HG03135 (cell line): Measurements from ENCODE around the gene GSTM5.
"Not testable (repeated sequence)": the region's sequence is repeated elsewhere in the genome, so short reads cannot be mapped to it uniquely, and the experiment has no call there.

Experiments
- ATAC-seq: cut with Tn5 transposase; IDR thresholded peaks from one replicate; pipeline ENCODE4 v1.9.1; 2021; ENCODE audit warnings: mild to moderate bottlenecking, moderate library complexity; ENCODE audit not compliant: unreplicated experiment

GSTM5 gene

DNA sequence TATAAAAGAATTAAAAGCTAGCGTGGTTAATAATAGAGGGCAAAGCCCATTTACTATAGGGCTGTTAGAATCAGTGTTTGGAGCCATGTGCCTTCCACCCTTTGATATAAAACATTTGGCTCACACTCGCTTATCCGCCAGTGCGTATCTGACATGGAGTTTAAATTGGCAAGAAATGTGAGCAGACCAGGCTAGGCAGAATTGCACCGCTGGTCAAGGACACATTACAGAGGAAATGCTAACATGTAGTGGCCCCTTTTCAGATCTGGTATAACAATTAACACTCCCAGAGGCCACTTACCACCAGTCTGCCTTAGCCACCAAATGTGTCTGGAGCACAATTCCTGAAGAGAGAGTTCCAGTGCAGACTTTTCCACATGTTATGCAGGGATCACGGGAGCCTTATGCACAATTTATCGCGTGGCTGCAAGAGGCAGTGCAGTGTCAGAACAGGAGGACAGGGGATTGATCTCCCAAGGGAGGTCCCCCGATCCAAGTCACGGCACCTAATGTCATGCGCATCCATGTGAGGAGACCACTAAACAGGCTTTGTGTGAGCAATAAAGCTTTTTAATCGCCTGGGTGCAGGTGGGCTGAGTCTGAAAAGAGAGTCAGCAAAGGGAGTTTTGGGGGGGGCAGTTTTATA, 14.8 kb downstream of the GSTM5 start:
- no peak for ATAC-seq

DNA sequence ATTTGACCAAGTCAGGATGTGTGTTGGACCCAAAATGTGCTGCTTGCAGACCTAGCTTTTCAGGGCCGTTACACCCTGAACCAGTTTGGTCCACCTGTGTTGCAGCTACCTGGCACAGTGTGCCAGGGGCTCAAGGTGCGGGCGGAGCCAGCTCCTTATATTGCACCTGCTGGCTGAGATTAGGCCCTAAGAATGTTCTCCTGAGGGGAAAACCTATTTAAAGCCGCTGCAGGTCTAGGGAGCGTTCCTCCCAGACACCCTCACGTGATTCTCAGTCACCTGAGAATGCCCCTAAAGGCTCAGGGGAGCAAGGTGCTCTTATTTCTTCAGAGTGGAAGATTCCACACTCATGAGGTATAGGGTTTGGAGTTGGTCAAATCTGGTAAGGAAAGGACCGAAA, 16.8 kb downstream of the GSTM5 start:
- ATAC-seq, result no peak

DNA sequence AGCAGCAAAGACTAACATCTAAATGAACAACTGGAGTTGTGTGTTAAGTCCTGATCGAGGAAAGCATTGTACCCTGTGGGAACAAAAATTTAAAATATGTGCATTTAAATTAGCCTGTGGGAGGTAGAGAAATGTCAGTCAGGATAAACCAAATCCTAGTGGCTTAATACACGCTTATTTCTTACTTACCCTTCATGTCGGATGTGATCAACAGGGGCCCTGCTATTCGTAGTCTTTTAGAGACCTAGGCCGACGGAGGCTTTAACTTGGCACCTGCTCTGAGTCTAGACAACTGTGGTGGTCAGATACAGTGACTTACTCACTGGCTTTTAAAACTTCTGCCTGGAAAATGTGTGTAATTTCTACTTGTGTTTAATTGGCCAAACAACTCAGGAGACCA, 18.6 kb downstream of the GSTM5 start:
- ATAC-seq, result no peak

DNA sequence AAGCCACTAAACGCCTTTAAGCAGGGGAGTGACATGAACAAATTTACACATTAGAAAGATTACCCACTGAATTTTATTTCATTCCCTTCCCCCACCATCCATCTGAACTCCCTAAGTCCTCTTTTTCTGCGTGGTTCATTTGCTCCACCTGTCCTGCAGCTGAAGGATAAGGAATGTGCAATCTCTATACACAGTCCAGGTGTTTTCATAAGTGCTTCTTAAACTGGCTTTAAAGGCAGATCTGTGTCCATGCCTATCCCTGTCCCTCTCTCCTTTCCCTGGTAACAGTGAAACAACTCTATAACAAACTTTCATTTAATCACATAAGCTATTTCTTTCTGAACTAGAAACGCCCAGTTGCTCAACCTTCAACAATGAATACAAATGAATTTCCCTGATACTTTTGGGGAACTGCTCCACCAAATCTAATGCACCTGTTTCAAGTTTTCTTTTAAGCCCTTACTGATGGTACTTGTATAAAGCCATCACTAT, 20.4 kb downstream of the GSTM5 start:
- no peak for ATAC-seq

DNA sequence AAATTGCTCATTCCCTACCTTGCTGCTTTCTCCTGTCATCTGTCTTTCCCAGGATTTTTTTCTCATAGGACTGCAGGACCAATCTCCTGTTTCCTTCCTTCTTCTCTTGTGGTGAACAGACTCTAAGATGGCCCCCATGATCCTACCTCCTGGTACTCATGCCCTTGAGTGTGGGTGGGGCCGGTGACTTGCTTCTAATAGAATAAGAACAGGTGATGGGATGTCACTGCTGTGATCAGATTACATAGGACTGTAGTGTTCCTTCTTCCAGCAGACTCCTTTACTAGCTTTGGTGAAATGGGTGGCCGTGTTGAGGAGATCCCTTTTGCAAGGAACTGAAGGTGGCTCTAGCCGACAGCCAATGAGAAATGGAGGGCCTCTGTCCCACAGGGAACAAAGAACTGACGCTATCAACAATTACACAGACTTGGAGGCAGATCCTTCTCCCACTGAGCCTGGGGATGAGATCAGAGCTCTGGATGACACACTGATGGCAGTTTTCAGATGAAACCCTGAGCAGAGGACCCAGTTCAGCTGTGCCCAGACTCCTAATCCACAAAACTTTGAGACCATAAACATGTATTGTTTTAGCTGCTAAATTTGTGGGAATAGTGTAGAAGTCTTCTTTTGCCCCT, 21.3 kb downstream of the GSTM5 start:
- no peak for ATAC-seq

DNA sequence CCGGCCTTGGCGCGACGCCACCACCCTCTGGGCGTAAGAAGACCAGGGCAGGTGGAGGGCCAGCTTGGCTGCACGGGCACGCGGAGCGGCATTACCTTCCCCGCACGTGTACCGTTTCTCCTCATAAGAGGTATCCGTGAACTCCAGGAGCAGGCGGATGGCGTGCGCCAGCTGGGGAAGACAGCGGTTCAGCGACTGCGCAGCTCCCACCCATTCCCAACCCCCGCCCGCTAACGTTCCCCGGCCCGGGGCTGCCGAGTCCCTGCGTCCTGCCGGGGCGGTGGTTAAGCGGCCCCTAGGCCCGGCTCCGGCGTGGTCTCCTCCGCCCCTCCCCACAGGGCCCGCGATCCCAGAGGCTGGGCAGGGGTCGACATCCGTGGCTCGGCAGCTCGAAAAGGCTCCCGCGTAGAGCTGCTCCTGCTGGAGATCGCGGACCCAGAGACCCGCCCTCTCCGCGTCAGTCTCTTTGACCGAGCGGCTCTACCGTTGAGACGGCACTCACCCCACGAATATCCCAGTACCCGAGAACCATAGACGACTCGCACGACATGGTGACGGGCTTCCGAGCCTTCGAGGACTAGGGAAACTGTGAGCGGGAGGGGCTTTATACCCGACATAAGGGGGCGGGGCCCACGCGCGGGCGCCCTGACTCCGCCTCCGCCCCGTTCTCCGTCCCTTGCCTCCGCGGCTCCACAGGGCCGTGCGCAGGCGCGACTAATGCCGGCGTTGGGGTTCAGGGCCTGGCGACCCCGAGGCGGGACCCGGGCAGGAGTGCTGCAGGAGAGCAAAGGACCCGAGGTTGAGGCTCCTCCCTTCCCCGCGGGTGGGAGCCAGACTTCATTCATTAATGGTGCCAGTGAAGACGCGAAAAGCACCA, 27.9 kb downstream of the GSTM5 start:
- ATAC-seq, result peak; percentile 85

DNA sequence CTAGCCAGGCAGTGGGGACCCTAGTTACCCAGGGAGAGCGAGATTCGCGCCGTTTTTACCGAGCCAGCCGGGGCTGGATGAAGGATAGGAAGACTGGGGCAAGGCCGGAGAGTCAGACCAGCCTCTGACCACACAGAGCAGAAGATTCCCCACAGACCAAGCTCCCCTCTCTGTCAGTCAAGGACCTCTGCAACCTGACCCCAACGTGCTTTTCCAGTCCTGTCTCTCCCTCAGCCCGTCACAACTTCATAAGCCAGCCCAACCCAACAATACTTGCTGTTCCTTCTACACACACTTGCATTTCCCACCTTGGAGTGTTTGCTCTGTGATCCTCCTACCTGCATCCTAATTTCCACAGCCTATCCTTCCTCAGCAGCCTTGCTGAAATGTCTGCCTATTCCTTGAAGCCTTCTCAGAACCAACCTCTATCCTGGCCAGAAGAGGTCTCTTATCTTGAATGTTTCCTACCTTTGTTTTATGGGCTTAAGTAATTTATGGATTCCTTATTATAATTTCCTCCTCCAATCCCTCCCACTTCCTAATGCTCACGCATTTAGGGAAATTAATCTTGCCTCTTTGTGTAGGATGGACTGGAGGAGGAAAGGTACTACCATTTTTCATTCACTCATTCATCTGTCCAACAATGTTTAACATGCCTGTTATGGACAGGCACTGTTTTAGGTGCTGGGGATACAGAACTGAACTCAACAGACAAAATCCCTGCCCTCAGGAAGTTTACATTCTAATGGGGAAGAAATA, 28.7 kb downstream of the GSTM5 start, which contains the start of gene GSTM3:
Gene GSTM3, minus strand, starts transcription at position 424 of the 759 bp plus-strand sequence. CDS start 751 bp downstream, outside the sequence.
- ATAC-seq, result peak; percentile 29

DNA sequence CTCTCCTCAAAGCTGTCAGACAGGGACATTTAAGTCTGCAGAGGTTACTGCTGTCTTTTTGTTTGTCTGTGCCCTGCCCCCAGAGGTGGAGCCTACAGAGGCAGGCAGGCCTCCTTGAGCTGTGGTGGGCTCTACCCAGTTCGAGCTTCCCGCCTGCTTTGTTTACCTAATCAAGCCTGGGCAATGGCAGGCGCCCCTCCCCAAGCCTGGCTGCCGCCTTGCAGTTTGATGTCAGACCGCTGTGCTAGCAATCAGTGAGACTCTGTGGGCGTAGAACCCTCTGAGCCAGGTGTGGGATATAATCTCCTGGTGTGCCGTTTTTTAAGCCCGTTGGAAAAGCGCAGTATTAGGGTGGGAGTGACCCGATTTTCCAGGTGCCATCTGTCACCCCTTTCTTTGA, 36.3 kb downstream of the GSTM5 start:
- ATAC-seq, result not testable (repeated sequence)

DNA sequence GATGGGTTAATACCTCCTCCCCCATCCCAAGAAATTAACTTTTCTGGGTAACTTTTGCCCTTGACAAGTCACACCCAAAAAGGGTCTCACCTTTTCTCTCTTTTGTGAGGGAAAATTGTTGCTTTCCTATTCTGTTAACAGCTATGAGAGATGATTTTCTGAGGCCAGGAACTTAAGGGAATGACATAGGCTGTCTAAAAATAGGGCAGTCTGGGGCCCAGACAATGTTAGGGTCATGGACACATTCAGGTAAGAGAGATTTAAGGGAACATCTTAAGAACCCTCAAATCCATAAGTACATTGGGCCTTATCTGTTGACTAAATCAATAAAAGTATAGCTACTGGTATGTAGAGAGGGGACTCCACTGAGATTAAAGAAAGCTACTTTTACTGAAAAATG, 37.2 kb downstream of the GSTM5 start:
- ATAC-seq, result no peak

DNA sequence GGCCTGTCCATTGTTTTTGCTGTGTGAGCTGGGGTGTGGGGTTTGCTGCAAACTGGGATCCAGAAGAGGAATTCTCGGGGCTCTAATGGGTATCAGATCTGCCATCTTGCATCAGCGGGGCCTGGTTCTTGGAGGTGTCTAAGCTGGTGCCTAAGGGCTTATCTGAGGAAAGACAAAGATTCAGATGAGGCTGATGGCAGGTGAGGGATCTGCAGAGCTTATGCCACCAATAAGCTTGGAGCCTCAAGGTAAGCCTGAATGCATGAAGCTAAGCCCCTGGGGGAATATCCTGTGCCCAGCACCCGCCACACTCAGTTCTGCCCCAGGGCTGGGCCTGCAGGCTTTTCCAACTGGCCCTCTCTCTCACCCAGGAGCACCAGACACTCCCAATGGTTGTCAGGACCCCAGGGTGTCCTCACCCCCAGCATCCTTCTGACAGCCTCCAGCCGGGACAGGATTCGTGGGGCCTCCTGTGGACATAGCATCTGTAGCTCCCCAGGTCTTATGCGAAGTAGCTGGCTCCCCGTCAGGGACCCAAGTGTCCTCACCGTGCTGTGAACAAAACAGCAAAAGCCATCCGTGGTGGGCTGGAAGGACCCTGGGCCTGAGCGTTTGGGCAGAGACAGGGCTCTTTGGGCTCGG, 38.3 kb downstream of the GSTM5 start:
- ATAC-seq, result no peak

DNA sequence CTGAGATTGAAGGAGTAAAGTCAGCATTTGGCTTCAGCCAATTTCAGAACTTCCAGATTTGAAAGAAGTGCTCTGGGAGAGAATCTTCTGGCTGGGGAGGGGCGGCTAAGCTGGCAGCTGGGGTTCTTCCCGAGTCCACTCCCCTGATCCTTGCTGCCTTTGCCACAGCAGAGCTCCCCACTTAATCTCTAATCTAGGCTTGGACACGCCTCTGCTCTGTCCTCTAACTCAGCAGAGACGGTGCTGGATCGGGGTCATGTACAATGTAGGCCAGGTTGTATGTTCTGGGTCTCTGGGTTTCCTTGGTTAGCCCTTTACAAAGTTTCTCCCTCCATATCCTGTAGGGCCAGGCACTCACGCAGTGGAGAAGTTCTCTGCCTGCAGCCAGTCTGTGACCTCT, 38.9 kb downstream of the GSTM5 start:
- ATAC-seq, result no peak

DNA sequence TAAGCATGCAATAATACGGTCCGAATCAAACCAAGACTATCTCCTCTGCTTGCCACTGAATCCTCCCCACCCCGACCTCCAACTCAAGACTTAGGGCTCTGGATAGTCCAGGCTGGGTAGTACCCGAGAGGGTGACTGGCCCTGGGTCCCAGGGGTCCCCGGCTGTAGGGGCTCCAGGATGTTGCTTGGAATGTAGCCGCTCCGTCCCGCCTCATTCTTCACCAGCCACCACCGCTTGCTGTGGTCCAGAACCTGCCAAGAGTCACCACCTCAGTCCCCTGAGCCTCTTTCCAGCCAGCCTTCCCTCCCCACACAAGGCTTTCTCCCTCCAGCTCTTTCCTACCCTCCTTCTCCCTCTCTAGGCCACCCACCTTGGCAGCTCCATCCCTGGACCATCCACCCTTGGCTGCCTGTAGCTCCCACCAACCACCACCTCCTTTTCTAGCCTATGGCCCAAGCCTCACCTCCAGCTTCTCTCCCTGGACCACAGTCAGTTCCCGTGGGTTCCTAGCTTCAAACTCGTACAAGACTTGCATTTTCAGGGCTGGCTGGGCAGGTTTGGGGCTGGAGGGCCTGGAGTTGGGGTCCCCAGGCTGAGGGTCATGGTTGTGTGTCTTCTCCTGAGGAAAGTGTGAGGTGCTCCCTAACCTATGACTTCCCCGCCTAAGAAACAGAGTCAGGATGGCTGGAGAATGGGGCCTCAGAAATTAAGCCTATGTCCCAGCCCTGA, 39.6 kb downstream of the GSTM5 start:
- no peak for ATAC-seq

DNA sequence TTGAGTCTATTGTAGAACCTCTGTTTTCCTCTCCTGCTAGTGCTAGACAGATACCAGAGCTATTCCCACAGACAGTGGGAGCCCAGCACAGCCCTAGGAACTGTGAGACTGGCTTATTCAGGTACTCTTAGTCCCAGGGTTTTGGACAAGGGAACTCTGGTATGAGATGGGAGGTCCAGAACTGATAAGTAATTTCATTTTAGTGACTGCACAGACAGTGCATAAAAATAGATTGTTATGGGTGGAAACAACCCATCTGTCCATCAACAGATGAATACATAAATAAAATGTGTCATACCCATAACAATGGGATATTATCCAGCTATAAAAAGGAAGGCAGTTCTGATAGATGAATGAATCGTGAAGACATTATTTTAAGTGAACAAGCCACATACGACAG, 42.7 kb downstream of the GSTM5 start:
- no peak for ATAC-seq

DNA sequence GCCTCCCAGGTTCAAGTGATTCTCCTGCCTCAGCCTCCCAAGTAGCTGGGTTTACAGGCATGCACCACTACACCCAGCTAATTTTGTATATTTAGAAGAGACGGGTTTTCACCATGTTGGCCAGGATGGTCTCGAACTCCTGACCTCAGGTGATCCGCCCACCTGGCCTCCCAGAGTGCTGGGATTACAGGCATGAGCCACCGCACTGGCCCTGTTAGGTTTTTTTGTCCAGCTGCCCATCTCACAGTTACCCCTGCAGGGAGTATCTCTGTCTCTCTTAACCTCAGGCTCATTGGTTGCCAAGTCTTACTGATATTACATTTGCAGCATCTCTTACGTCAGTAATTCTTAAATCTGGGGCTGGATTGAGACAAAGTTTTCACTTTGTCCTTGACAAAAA, 44.3 kb downstream of the GSTM5 start:
- ATAC-seq, result not testable (repeated sequence)

DNA sequence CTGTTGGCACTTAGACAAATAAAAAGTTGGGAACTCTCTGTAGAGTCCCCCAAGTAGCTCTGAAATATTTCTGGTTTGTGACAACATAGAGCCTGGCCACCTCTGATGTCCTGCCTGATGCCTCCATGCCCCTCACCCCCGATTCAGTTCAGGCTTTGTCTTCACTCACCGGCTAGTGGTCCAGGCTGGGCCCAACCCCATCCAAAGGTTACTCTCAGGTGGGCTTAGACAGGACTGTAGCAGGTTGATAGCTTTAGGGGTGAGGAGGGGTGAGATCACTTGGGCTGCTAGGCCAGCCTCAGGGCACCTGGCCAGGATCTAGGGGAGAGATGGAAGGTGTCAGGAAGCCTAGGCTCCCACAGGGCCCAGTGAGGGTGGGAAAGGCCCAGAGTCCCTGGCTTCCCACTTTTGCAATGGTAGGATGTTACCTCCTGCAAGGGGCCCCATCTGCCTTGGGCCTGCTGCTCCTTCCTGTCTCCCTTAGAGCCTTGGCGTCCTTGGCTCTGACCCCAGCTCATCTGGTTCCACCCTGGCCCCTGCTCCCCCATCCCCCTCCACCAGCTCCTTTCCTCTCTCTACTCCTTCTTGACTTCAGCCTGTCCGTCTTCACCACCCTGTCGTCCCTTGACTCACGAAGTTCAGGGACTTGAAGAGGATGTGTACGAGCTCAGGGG, 44.9 kb downstream of the GSTM5 start:
- no peak for ATAC-seq

DNA sequence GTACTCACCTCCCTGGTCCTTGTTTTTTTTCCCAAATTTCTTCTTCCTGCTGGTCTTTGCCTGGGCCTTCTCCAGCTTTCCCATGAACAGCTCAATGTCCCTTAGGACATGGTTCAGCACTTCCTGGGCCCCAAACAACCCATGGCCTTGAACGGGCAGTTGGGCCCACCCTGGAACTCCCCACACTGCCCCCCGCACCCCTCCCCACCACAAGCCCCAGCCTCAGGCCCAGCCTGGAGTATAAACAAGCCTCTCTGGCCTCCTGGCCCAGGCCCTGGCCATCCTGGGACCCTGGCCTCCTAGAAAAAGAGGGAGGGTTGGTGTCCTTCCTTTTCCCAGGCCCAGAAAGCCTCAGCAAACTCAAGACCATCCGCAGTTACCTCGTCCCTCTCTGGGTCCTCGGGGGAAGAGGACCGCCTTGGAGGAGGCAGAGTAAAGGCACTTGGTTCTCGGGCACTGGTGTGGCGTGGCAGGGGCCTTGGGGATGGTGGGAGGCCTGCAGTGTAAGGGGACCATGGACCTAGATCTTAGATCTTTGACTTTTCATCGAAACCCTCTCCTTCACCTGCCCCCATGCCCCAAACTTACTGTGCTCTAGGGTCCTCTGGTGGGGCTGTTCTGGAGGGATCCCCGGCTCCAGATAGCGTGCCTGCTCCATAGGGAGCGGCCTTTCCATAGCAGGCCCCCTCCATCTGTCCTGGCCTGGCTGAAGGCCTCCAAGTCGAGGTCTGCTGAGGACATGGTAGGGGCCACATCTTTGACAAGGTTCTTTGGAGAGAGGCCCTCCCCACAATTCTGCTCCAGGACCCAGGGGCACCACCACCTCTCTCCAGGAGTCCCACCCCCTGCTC, 46.1 kb downstream of the GSTM5 start:
- no peak for ATAC-seq

DNA sequence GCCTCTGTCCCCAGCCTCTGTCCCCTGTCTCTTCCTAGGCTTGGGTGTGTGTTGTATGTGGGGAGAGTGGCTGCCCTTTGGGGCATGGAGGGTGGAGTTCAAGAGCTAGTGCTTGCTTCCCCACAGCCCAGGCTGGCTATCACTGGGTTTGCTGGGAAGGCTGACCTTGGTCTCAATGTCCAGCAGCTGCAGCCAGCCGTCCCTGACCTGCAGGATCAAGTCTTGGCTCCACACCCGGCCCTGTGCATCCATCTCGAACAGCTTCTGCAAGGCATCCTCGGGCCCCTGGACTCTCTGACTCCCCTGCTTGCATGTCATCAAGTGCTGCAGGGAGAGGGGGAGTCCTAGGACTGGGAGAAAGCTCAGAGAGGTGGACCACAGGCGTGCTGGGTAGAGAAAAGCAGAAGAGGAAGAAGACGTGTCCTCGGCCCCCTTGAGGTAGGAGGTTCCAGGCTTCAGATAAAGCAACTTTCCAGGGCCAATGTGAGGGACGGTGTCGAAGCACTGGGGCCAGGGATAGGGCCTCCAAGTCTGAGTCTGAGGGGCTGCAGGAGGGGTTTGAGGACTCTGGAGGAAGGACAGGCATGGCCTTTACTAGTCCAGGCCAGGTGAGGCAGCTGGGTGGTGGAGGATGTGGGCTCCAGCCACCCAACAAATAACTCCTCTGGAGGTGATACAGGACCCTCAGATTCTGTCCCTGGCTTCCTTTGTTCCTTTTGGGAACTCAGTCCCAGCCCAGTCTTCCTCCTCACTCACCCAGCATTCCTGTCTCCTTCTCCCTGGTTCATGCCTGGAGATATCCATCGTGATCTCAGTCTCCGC, 47.7 kb downstream of the GSTM5 start:
- ATAC-seq, result no peak
